Testis (tissue), 3 donors: ENCODE measurements around the gene TBC1D32. TPM values are rescaled to one million over a fixed set of nuclear protein-coding genes. Genes with fewer than 3 reads are reported as not detected.
"Not testable (repeated sequence)": the region's sequence is repeated elsewhere in the genome, so short reads cannot be mapped to it uniquely, and the experiment has no call there.

ENCODE experiments used
- DNase-seq: peaks from one replicate; pipeline ENCODE4 v3.0.0-alpha.2; 2019
- H3K27ac ChIP-seq, 2 donors: fragments of 200-600 bp; sonication (generic); one replicate each; pipeline ENCODE4 v1.5.1; 2019
- H3K27me3 ChIP-seq: fragments of 200-600 bp; sonication (generic); one replicate; pipeline ENCODE4 v1.5.1; 2019
- H3K36me3 ChIP-seq: fragments of 200-600 bp; sonication (generic); one replicate; pipeline ENCODE4 v1.5.1; 2017; ENCODE audit warnings: low read depth; ENCODE audit errors: missing control alignments
- H3K4me1 ChIP-seq: fragments of 200-600 bp; sonication (generic); one replicate; pipeline ENCODE4 v1.5.1; 2019
- H3K4me3 ChIP-seq, 2 donors: fragments of 200-600 bp; sonication (generic); one replicate each; pipeline ENCODE4 v1.5.1; 2017 to 2019
- H3K9me3 ChIP-seq: fragments of 200-600 bp; sonication (generic); one replicate; pipeline ENCODE4 v1.5.1; 2017
- POLR2A ChIP-seq: fragments of 450-650 bp; IDR thresholded peaks from one replicate; pipeline ENCODE4 v1.6.1; 2017; ENCODE audit warnings: antibody characterized with exemption, mild to moderate bottlenecking, moderate library complexity
- WGBS, 2 donors: methylation state at CpG; one replicate each; pipeline ENCODE4 v1.1.5; 2018; 5-methylcytosine and 5-hydroxymethylcytosine counted together
- intact Hi-C: fragments of 100-400 bp; cut with DNase I; formaldehyde crosslinking; loops from one replicate; pipeline ENCODE4 v1.15.1; 2023; ENCODE audit warnings: low total_unique reads
- polyA plus RNA-seq: library from polyadenylated mRNA; stranded (reverse); fragments of 350-450 nt; fragmentation: Illumina TruSeq; extraction: RNeasy Lipid Tissue Mini Kit (QIAGEN cat#74804); gene quantifications from one replicate; pipeline ENCODE4 v1.2.3, GENCODE V29; 2014; ENCODE audit warnings: low read depth, low replicate concordance; ENCODE audit not compliant: insufficient read depth
- total RNA-seq, 2 donors: library from RNA; depleted of rRNA; stranded (reverse); fragments of >200 nt; gene quantifications; one replicate each; pipeline ENCODE4 v1.2.3, GENCODE V29; 2016
- TF ChIP-seq, protein P1 (sequence below), 3 experiments: fragments of 450-650 bp in 2 of 3; fragments of 200-600 bp in 1 of 3; sonication (generic) in 1 of 3; IDR thresholded peaks; one replicate each; pipeline ENCODE4 v1.5.1; 2016 to 2019; ENCODE audit warnings: antibody characterized with exemption in 3 of 3, mild to moderate bottlenecking in 2 of 3, moderate library complexity in 1 of 3

Gene TBC1D32
- total and polyA plus RNA-seq, 3 donors from 2014 or later, result 9.3 to 37.4 (median 22.1) TPM

DNA sequence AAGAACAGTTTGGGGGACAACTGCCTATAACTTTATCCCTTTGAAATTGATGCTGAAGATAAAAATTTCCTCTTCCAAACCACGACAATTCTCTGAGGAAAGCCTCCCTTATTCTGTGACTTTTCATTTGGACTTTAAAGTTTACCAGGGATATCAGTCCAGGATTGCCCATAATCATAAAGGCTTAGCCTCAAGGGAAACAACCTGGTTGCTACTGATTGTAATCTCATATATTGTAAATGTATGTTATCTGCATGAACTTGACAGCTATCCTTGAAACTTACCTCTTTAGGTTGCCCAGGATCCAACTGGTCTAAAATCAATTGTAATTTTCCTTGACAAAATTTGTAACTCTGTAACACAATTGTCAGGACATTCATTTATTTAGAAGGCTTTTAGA lies 23.8 kb downstream of the TBC1D32 start:
- Histone ChIP-seq H3K9me3 (no peaks in the 10 kb centered on the region), H3K27ac (no peak overlapping the region), H3K27me3 (no peaks in the 10 kb centered on the region), H3K4me3 (no peak overlapping the region), H3K4me1 (no peaks in the 10 kb centered on the region), H3K36me3 (no peaks in the 10 kb centered on the region)
- DNase-seq, result no peak
- WGBS, 2 donors, result 84% methylated on average over 1 of the region's 1 CpG
- TF ChIP-seq, protein P1, sequence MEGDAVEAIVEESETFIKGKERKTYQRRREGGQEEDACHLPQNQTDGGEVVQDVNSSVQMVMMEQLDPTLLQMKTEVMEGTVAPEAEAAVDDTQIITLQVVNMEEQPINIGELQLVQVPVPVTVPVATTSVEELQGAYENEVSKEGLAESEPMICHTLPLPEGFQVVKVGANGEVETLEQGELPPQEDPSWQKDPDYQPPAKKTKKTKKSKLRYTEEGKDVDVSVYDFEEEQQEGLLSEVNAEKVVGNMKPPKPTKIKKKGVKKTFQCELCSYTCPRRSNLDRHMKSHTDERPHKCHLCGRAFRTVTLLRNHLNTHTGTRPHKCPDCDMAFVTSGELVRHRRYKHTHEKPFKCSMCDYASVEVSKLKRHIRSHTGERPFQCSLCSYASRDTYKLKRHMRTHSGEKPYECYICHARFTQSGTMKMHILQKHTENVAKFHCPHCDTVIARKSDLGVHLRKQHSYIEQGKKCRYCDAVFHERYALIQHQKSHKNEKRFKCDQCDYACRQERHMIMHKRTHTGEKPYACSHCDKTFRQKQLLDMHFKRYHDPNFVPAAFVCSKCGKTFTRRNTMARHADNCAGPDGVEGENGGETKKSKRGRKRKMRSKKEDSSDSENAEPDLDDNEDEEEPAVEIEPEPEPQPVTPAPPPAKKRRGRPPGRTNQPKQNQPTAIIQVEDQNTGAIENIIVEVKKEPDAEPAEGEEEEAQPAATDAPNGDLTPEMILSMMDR (IDR thresholded peaks at IDR 0.05), result no peak
- intact Hi-C loops, result no loop called here

DNA sequence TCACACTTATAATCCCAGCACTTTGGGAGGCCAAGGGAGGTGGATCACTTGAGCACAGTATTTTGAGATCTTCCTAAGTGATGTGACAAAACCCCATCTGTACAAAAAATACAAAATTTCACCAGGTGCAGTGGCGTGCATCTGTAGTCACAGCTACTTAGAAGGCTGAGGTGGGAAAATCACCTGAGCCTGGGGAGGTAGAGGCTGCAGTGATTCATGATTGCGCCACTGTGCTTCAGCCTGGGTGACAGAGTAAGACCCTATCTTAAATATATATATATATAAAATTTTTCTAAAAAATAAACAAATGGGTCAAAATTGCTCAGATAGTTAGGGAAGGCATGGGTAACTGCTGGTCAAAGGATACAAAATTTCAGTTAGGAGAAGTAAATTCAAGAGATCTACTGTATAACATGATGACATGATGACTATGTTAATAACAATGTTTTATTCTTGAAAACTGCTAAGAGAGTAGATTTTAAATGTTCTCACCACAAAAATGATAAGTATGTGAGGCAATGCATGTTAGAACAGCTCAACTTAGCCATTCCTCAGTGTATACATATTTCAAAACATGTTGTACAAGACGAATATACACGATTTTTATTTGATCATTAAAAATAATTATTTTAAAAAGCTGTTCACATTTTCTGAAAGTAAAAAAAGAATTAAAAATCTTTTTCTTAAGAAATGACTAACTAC lies 24.4 kb downstream of the TBC1D32 start:
- TF ChIP-seq, protein P1 (IDR thresholded peaks at IDR 0.05), result no peak
- no peak overlapping the region for H3K27ac ChIP-seq
- intact Hi-C loops, result no loop called here
- no peak overlapping the region for H3K4me3 ChIP-seq
- no peaks in the 10 kb centered on the region for H3K36me3 ChIP-seq
- no peak for DNase-seq
- WGBS, 2 donors, result 91 to 95% methylated on average over 4 of the region's 4 CpGs
- H3K27me3 ChIP-seq, result no peaks in the 10 kb centered on the region
- H3K9me3 ChIP-seq, result no peaks in the 10 kb centered on the region
- H3K4me1 ChIP-seq, result no peaks in the 10 kb centered on the region

DNA sequence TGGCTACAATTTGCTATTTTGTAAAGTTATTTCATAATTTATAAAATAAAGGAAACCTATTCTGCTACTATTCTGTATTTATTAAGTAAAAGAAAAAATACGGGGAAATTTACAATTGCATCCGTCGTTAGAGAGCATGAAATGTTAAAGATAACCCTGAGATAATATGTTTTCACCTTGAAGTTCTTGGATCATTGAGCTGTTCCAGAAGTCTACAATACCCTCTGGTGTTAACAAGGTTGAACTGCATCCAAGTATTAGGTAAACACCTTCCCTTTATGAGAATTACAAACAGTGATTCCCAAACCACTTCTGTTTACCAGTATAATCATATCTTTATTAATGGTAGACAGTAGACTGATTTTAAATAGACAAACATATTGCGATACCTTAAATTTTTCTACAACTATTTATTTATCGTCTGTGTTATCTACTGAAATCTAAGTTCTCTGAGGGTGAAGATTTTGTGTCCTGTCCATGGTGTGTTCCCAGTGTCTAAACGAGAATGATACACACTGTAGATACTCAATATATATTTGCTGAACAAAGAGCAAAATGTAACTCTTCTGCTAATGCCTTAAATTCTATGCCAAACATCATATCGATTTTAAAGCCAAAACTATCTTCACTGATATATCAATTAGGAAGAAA lies 28.2 kb downstream of the TBC1D32 start:
- DNase-seq, result no peak
- Histone ChIP-seq H3K36me3 (no peaks in the 10 kb centered on the region), H3K4me1 (no peaks in the 10 kb centered on the region), H3K27ac (no peak overlapping the region), H3K4me3 (no peak overlapping the region), H3K9me3 (no peaks in the 10 kb centered on the region), H3K27me3 (no peaks in the 10 kb centered on the region)
- TF ChIP-seq POLR2A, result no peak
- TF ChIP-seq, protein P1 (IDR thresholded peaks at IDR 0.05), result no peak
- WGBS, 2 donors, result 60 to 65% methylated on average over 7 of the region's 7 CpGs
- intact Hi-C loops, result no loop called here

DNA sequence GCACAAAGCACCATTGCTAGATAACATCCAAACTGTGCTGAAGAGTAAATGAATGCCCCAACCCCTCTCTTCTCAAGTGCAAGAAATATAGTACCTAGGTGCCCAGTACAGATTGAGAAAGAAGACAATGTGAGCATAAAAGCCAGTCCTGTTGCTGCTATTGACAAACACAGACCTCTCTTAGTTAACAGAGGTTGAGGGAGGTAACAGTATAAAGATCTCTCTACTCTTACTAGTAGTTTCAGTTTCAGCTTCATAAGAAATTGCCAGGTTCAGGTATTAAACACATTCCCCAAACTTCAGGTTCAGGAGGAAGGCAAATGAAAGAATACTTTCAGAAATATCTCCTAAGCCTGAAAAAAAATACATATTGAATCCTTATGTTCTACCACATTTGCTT lies 31.4 kb downstream of the TBC1D32 start:
- Histone ChIP-seq H3K9me3 (no peaks in the 10 kb centered on the region), H3K36me3 (no peaks in the 10 kb centered on the region), H3K4me1 (no peaks in the 10 kb centered on the region), H3K4me3 (no peak overlapping the region), H3K27me3 (no peaks in the 10 kb centered on the region), H3K27ac (no peak overlapping the region)
- intact Hi-C loops, result no loop called here
- TF ChIP-seq, protein P1 (IDR thresholded peaks at IDR 0.05), result no peak
- TF ChIP-seq POLR2A, result no peak
- DNase-seq, result no peak

DNA sequence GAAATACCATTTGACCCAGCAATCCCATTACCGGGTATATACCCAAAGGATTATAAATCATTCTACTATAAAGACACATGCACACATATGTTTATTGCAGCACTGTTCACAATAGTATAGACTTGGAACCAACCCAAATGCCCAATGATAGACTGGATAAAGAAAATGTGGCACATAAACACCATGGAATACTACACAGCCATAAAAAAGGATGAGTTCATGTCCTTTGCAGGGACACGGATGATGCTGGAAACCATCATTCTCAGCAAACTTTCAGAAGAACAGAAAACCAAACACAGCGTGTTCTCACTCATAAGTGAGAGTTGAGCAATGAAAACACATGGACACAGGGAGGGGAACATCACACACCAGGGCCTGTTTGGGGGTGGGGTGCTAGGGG lies 33.1 kb downstream of the TBC1D32 start:
- H3K4me3 ChIP-seq, H3K27me3 ChIP-seq, H3K9me3 ChIP-seq, H3K27ac ChIP-seq, H3K36me3 ChIP-seq, intact Hi-C loops, H3K4me1 ChIP-seq, DNase-seq: not testable (repeated sequence)
- WGBS, 2 donors, result 96 to 98% methylated on average over 3 of the region's 3 CpGs
